Mesothelial cell of epicardium (in vitro differentiated cells): ENCODE data around the gene GTF3C2. TPM values are rescaled to one million over a fixed set of nuclear protein-coding genes. Genes with fewer than 3 reads are reported as not detected.

ENCODE experiments used
- DNase-seq, 2 experiments: peaks; one replicate each; pipeline ENCODE4 v3.0.0; 2021; ENCODE audit warnings: low spot score in 2 of 2; ENCODE audit not compliant: unreplicated experiment in 2 of 2
- H3K27ac Mint-ChIP-seq: 2 replicates; pipeline ENCODE4 v1.8.0; 2021; ENCODE audit warnings: mixed read lengths
- H3K27me3 Mint-ChIP-seq: 2 replicates; pipeline ENCODE4 v1.8.0; 2021; ENCODE audit warnings: low read depth, mixed read lengths
- H3K36me3 Mint-ChIP-seq: 2 replicates; pipeline ENCODE4 v1.8.0; 2021; ENCODE audit warnings: mixed read lengths
- H3K4me1 Mint-ChIP-seq: 2 replicates; pipeline ENCODE4 v1.8.0; 2021; ENCODE audit warnings: mixed read lengths
- H3K4me3 Mint-ChIP-seq: 2 replicates; pipeline ENCODE4 v1.8.0; 2021; ENCODE audit warnings: mild to moderate bottlenecking, moderate library complexity, mixed read lengths
- H3K9me3 Mint-ChIP-seq: 2 replicates; pipeline ENCODE4 v1.8.0; 2021; ENCODE audit warnings: mixed read lengths
- total RNA-seq: library from RNA; stranded (reverse); gene quantifications from 3 replicates; pipeline ENCODE4 v1.2.1, GENCODE V29; 2021
- TF ChIP-seq, protein P1 (sequence below): fragments of 200-600 bp; sonication (generic); IDR thresholded peaks from one replicate; pipeline ENCODE4 v1.5.0; 2021; ENCODE audit warnings: antibody characterized with exemption; ENCODE audit not compliant: unreplicated experiment

GTF3C2 gene
- total RNA-seq, 1 donor from 2014 or later, result 87.5 TPM

DNA sequence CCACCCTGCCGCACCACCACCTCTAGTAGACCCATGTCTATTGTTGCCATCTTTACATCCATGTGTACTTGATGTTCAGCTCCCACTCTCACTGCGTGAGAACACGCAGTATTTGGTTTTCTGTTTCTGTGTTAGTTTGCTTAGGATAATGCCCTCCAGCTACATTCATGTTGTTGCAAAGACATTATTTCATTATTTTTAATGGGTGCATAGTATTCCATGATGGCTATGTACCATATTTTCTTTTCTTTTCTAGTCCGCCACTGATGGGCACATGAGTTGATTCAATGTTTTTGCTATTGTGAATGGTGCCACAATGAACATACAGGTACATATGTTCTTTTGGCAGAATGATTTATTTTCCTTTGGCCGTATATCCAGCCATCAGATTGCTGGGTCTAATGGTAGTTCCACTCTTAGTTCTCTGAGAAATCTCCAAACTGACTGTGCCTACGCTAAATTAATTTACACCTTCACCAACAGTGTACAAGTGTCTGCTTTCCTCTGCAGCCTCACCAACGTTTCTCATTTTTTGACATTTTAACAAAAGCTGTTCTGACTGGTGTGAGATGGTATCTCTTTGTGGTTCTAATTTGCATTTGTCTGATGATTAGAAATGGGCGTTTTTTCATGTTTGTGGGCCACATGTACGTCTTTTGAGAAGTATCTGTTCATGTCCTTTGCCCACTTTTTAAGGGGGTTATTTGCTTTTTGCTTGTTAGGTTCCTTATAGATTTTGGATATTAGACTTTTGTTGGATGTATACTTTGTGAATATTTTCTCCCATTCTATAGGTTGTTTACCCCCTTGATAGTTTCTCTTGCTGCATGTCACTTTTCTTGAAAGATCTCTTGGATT is 34.5 kb upstream of the GTF3C2 start:
- TF ChIP-seq, protein P1, sequence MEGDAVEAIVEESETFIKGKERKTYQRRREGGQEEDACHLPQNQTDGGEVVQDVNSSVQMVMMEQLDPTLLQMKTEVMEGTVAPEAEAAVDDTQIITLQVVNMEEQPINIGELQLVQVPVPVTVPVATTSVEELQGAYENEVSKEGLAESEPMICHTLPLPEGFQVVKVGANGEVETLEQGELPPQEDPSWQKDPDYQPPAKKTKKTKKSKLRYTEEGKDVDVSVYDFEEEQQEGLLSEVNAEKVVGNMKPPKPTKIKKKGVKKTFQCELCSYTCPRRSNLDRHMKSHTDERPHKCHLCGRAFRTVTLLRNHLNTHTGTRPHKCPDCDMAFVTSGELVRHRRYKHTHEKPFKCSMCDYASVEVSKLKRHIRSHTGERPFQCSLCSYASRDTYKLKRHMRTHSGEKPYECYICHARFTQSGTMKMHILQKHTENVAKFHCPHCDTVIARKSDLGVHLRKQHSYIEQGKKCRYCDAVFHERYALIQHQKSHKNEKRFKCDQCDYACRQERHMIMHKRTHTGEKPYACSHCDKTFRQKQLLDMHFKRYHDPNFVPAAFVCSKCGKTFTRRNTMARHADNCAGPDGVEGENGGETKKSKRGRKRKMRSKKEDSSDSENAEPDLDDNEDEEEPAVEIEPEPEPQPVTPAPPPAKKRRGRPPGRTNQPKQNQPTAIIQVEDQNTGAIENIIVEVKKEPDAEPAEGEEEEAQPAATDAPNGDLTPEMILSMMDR, result no peak
- Mint-ChIP-seq H3K36me3 (peaks cover 6% of the 10 kb centered on the region), H3K4me3 (no peak overlapping the region), H3K4me1 (no peaks in the 10 kb centered on the region), H3K27ac (no peak overlapping the region), H3K27me3 (no peaks in the 10 kb centered on the region), H3K9me3 (no peaks in the 10 kb centered on the region)
- DNase-seq, result no peak

DNA sequence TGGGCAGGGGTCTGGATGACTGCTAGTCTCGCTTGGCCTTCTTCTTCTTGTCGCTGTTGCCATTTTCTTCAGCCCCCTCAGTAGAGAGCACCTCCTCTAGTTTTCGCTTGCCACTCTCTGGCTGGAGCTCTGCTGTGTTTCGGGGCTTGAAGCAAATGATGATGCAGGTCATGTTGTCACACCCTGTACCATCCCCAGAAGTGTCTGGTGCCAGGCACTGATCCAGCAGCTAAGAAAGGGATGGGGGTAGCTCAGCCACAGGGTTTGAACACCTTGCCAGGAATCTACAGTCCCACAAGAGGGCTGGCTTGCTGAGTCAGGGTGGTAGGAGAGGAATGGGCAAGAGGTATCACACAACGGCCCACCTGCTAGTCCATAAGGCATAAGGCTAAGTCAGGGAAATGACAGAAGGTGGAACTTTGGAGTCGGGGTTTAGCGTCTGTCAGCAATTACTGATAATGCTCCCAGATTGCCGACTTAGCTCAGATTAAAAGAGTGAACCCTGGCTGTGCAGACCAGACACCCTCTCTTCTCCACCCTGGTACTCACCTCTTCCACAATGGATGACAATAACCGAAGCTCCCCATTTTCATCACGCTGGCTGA is 25.1 kb upstream of the GTF3C2 start:
- peaks cover 21% of the 10 kb centered on the region for H3K36me3 Mint-ChIP-seq
- H3K27me3 Mint-ChIP-seq, result no peaks in the 10 kb centered on the region
- H3K9me3 Mint-ChIP-seq, result no peaks in the 10 kb centered on the region
- peak overlapping the region; percentile 90 for H3K4me3 Mint-ChIP-seq
- no peak for DNase-seq
- TF ChIP-seq, protein P1, result no peak
- H3K27ac Mint-ChIP-seq, result peak overlapping the region; percentile 98
- H3K4me1 Mint-ChIP-seq, result peaks cover 26% of the 10 kb centered on the region

DNA sequence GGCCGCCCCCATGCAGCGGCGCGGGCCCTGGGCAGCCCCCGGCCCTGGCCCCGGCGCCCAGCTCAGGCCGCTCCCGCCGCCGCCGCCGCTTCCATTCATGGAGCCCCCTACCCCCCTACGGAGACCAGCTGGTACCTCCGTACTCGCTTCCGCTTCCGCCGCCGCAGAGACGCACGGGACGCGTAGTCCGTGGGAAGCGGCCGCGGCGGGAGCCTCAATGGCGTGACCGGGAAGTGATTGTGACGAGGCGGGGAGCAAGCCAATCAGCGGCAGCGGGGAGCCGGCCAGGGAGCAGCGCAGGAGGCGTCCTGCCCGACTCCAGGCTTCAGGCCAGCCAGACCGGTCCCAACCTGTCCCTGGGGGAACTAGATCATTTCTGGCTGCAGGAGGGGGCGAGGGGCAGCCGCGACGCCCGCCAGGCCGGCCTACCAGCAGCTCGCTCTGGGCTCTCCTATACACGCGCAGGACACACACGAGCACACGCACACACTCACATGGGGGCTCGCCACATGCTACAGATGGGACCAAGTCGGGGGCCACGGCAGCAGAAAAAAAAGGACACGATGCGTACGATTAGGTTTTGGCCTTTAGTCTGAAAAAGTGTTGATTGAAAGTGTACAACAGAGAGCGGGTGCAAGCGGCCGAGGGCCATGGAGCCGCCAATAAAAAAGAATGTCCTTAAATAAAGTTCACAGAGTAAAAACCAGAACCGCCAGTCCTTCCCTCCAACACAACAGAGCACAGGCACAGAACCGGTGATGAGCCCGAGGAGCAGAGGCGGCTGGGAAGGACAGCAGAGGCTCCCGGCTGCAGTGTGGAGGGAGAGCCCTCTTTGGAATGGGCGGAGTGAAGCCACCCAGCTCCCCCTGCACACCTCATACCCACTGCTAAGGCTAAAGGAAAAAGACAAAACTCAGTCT is 24.3 kb upstream of the GTF3C2 start, which contains the start of gene ZNF513:
TSS of gene ZNF513 (minus strand) at position 109 of the 920 bp plus-strand sequence. CDS start 208 bp downstream, outside the sequence.
- H3K4me1 Mint-ChIP-seq, result peaks cover 26% of the 10 kb centered on the region
- peaks cover 20% of the 10 kb centered on the region for H3K36me3 Mint-ChIP-seq
- H3K9me3 Mint-ChIP-seq, result no peaks in the 10 kb centered on the region
- peak within 1 kb of the TSS; percentile 90 for H3K4me3 Mint-ChIP-seq
- TF ChIP-seq, protein P1, result no peak
- peak within 1 kb of the TSS; percentile 98 for H3K27ac Mint-ChIP-seq
- peak; percentile 90 for DNase-seq
- no peaks in the 10 kb centered on the region for H3K27me3 Mint-ChIP-seq

DNA sequence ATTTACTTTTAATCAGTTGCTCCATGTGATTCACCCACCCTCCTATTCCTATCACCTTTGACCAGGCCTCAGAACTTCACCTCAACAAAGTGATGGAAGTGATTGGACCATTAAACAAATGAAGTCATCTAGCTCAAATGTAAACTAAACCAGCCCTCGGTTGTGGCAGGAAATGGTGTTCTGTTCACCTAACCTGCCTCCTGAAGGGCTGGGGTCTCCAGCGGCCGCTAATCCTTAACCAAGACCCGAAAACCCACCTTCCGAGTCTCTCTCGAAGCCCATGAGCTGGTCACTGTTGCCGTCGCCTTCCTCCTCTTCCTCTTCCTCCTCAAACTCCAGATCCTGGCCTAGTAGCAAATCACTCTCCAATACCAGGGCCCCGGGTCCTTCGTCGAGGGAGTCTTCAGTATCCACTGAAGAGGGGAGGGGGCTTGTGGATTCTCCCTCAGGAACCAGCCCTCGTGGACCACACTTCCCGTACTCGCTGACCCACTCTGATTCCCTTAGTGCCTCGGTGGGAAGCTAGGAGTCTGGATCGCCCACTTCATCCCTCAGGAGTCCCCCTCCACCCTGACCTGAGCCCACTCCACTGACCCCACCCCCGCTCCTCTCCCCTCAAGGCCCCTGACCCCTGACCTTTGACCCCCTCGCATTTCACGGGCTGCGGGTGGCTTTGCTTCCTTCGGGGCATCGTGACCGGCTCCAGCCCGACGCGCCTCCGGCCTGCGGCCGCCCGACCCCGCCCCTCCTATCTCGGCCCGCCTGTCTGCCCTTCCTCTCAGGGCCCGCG is 23.5 kb upstream of the GTF3C2 start:
- Mint-ChIP-seq H3K4me3 (peak overlapping the region; percentile 90), H3K27me3 (no peaks in the 10 kb centered on the region), H3K36me3 (peaks cover 18% of the 10 kb centered on the region), H3K27ac (peak overlapping the region; percentile 86), H3K4me1 (peaks cover 26% of the 10 kb centered on the region), H3K9me3 (no peaks in the 10 kb centered on the region)
- TF ChIP-seq, protein P1, result no peak
- DNase-seq, result no peak

DNA sequence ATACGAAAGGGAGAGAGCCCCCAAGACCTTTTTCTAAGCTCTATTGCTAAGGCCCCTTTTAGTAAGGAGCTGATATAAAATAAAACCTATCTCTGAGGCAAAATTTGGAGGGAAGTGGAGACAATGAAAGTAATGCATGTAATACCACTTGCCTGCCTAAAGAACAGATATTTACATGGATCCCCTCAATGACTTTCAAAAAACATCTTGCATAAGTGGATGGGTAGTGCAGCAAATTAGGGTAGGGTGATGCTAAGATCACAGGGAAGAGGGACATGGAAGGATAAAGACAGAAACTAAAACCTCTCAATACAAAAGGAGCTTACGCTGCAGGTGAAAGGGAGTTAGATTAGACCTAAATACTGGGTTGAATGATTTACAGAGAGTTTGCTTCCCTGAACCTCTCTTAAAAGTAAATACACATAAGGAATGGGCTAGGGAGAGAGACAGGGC is 22.8 kb upstream of the GTF3C2 start:
- Mint-ChIP-seq H3K4me3 (peak overlapping the region; percentile 90), H3K36me3 (peaks cover 21% of the 10 kb centered on the region), H3K4me1 (peaks cover 26% of the 10 kb centered on the region), H3K27me3 (no peaks in the 10 kb centered on the region), H3K27ac (peak overlapping the region; percentile 86), H3K9me3 (no peaks in the 10 kb centered on the region)
- DNase-seq, result no peak
- TF ChIP-seq, protein P1, result no peak
